Measurements from ENCODE around the gene DNAH3.
"Not testable (repeated sequence)": the region's sequence is repeated elsewhere in the genome, so short reads cannot be mapped to it uniquely, and the experiment has no call there.

The DNAH3 gene

DNA sequence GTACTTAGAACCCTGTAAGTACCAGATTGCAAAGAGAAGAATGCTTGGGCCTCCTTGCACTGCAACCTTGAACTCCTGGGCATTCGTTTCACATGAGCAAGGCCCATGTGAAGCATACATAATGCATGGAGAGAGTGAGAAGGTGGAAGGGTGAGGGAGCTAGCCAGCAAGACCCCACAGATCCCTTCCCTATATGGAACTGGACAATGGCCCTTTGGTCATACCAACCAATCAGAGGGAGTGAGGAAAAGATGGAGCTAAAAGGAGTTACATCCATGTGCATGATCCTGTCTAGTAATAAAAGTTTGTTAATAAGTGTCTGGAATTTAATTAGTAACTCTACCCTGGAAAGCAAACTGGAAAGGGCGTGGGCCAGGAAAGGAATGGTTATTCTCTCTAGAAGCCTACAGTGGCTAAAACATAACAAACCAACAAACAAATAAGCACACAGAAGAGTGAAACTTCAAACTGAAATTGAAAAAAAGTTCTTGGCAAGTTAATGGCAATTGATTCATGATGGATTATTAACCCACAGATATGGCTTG is 29.6 kb downstream of the DNAH3 start:
- DNase-seq = no peak

GRCh38 chr16:21117567-21117966 is 33.1 kb downstream of the DNAH3 start:
- DNase-seq = no peak

DNA sequence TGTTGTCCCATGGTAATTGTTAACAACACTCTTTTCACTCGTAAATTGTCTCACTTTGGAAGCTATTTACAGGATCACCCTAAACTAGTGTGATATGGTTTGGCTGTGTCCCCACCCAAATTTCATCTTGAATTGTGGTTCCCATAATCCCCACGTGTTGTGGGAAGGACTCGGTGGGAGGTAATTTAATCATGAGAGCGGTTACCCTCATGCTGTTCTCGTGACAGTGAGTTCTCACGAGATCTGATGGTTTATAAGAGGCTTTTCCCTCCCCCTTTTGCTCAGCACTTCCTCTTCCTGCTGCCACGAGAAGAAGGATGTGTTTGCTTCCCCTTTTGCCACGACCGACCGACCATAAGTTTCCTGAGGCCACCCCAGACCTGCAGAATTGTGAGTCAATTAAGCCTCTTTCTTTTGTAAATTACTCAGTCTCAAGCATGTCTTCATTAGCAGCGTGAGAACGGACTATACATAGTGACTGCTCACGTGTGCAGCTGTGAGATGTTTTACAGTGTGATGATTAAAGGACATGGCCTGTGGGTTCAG is 34.4 kb downstream of the DNAH3 start:
- no peak for DNase-seq

DNA sequence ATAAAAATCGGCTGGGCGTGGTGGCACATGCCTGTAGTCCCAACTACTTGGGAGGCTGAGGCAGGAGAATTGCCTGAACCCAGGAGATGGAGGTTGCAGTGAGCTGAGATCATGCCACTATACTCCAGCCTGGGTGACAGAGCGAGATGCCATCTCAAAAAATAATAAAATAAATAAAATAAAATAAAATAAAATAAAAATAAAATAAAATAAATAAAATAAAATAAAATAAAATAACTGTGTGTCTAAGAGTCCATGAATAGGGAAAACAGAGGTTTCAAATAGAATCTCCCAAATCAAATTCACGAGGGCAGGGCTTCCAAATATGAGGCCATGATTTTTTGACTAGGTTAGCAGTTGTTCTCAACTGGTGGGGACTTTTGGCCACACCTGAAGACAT is 35.1 kb downstream of the DNAH3 start:
- DNase-seq = not testable (repeated sequence)

DNA sequence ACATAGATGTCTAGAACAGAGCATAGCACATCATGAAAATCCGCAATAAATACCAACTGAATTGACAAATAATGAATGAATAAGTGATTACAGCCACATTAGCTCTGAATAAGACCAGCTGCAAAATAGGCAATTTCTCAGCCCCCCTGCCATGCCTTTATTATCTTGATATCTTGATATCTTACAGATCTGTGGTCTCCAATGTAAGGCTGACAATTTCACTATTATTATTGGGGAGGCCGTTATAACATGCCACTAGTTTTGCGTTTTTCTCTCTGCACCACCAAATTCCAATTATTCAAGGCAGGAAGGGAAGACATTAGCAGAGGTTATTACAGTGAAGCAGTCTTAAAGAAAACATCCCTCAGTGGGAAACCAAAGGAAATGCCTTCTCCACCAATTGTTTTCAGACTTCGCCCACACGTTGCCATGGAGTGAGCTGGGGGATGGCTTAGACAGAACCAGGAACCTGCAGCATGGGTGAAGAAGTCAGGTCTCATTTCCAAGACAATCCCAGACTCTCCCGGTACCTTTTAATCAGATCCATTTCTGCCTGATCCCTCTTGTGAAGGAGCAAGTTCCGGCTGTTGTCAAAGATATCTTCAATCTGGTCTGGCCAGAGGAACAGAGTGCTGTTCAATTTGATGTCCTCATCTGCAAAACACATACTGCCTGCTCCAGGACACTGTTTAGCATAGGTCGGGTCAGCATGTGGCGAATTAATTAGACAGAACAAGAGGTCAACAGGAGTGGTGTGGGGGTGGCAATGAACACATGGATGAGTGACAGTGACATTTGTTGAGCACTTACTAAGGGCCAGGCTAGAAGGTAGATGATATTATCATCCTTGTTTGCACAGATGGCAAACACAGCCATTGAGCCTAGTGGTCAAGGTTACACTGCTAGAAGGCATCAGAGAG is 46.4 kb downstream of the DNAH3 start:
- DNase-seq = no peak

GRCh38 chr16:21101631-21102420 is 48.8 kb downstream of the DNAH3 start:
- no peak for DNase-seq

- no peak for DNase-seq
Observed at GRCh38 chr16:21100447-21100846, 50.2 kb downstream of the DNAH3 start.

DNA sequence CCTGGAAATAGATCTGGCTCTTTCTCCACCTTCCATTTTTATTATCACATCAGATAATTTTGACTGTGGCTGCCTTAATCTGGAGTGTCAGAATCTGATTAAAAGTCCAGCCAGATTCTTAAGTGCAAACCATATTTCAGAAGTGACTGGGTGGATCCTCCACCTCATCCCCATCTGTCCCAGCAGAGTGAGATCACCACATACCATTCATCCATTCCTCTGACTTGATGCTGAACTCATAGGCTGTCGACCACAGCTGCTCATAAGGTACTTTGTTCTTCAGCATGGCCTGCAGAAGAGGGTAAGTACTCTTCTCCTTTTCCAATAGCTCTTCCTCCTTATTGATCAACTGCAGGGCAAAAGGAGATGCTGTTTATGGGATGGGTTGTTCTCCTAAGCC is 53.5 kb downstream of the DNAH3 start:
- no peak for DNase-seq

GRCh38 chr16:21094719-21095118 is 55.9 kb downstream of the DNAH3 start:
- not testable (repeated sequence) for DNase-seq

DNA sequence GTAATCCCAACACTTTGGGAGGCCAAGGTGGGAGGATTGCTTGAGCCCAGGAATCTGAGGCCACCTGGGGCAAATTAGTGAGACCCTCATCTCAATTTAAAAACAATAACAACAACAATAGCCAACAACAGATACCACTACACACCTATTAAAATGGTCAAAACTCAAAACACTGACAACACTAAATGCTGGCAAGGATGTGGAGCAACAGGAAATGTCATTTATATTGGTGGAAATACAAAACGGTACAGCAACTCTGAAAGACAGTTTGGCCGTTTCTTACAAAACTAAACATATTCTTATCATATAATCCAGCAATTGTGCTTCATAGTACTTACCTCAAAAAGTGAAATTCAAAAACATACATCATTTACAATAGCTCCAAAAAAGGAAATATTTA is 57.7 kb downstream of the DNAH3 start:
- no peak for DNase-seq

- DNase-seq = no peak
Observed at GRCh38 chr16:21088646-21089538, 61.8 kb downstream of the DNAH3 start.

- no peak for DNase-seq
Observed at GRCh38 chr16:21088143-21088542, 62.5 kb downstream of the DNAH3 start.

GRCh38 chr16:21084631-21085225 is 65.9 kb downstream of the DNAH3 start:
- no peak for DNase-seq

DNA sequence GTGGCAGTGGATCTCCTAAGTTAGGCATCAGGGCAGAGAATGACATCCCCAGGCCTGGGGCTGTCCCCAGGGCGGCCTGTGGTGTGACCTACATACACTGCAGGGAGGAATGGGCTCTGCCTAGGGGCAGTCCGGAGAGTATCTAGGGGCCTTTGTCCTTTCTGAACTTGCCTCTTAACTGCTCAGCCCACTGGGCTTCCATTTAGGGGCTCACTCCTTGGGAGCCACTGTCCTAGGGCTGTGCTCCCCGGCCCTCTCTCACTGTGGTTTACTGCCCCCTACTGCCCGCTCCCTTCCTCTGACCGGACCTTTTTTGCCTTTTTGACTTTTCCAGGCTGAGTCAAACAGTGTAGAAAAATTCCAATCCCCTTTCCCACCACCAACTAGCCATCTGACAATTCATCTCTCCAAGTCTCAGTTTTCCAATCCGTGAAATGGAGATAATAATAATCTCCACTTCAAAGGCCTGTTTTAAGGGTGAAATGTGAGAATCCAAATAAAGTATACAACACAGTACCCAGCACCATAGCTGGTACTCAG is 66.8 kb downstream of the DNAH3 start:
- DNase-seq = peak; percentile 44

DNA sequence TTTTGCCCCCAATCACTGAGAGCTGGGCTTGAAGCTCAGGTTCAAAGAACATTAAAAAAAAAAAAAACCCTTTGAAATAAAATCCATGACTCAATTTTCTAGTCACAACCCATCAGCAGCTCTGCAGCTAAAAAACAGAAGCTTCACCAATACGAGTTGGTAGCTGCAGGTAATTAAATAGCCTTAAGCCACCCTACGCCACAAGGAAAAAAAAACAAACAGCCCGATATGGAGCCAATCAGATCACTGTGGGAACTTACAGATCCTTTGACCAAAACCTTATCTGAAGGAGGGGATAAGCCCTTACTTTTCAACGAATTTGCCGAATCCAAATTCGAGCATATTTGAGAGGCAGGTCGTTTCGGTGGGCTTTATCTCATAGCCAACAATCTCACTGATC is 69.3 kb downstream of the DNAH3 start:
- DNase-seq = no peak

- no peak for DNase-seq
Observed at GRCh38 chr16:21078563-21078962, 72.1 kb downstream of the DNAH3 start.

GRCh38 chr16:21076186-21076883 is 74.3 kb downstream of the DNAH3 start:
- DNase-seq = no peak

DNA sequence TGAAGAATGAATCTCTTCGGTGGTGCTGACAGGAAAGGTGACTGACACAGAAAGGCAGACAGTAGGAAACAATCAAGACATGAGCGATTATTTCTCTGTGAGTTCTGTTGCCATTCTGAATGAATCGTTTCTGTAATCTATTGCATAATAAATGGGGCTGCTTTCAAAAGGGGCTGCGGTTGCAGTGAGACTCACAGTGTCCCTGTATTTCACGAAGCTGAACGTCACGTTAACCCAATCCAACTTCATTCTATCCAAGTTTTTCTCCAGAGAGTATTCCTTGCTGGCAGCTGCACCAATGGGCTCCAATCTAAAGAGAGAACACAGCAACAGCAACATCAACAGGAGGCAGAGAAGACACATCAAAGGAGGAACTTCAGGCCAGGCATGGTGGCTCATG is 75.4 kb downstream of the DNAH3 start:
- DNase-seq = no peak

DNA sequence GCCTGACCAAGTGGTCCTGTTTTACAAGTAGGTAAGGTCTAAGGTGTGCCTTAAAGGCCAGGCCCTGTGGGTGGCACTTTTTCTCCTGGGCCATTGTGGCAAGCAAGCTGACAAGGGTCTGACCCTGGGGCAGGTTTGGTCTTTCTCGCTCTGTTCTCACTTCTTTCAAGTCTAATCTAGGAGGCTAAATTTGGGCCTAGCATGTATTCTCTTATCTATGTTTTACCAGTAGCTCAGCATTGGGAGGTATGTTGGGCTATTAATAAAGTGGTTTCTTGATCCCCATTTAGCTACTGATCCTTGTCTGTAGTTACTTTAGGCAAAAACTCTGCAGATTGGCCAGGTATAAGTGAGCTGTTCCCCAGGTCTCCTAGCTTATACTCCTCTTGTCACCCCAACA is 77.7 kb downstream of the DNAH3 start:
- DNase-seq = no peak

DNA sequence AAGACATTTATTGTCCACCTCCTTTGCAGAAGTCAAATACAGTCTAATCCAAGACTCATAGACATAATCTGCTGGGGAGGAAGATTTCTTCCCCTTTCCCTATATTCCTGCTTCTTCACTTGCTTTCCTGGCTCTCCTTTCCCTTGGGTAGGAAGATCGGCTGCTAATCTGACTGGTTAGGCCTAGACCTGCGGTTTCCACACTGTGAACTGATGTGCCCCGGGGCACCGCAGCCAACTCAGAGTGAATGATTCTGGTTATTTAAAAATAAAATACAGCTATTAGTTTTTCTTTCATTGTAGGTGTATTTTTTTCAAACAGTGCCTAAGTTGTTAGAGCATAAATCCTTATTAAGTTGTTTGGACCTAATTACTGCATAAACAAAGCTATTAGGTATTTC is 78.9 kb downstream of the DNAH3 start:
- DNase-seq = no peak

- DNase-seq = no peak
Observed at GRCh38 chr16:21070564-21070963, 80.1 kb downstream of the DNAH3 start.
